Breast epithelium (tissue), 3 donors: ENCODE data around the gene ARFIP1.

Experiments
- CTCF ChIP-seq, 3 donors: fragments of 450-650 bp; IDR thresholded peaks; one replicate each; pipeline ENCODE4 v1.5.1; 2016 to 2017; ENCODE audit warnings: antibody characterized with exemption in 3 of 3, mild to moderate bottlenecking in 3 of 3, moderate library complexity in 3 of 3
- POLR2A ChIP-seq: fragments of 450-650 bp; IDR thresholded peaks from one replicate; pipeline ENCODE4 v1.6.1; 2016; ENCODE audit warnings: antibody characterized with exemption, mild to moderate bottlenecking, moderate library complexity
- POLR2AphosphoS5 ChIP-seq, 3 donors: sonication (generic); formaldehyde crosslinking; IDR thresholded peaks; one replicate each; pipeline ENCODE4 v1.6.1; 2017; ENCODE audit warnings: antibody characterized with exemption in 3 of 3

GRCh38 chr4:152786627-152787026 is 6.9 kb downstream of the ARFIP1 start:
- TF ChIP-seq CTCF (IDR thresholded peaks at IDR 0.05) (no peak), POLR2AphosphoS5 (IDR thresholded peaks at IDR 0.05) (no peak), POLR2A (no peak)
